Skin epidermis (tissue), 12 donors: ENCODE results near the gene TMED4.
A peak's percentile ranks its signal among the peaks of the same experiment; 100 is the strongest.

Experiments
- H3K27ac ChIP-seq, 21 experiments: fragments of 200-600 bp; sonication (generic) in 11 of 21; one replicate each; pipeline ENCODE4 v1.5.0; 2020; ENCODE audit warnings: mild to moderate bottlenecking in 3 of 21, inconsistent platforms in 2 of 21, moderate library complexity in 2 of 21
- H3K4me3 ChIP-seq, 7 experiments: fragments of 200-600 bp; sonication (generic) in 2 of 7; one replicate each; pipeline ENCODE4 v1.5.0; 2020; ENCODE audit warnings: inconsistent platforms in 2 of 7, mild to moderate bottlenecking in 2 of 7, moderate library complexity in 1 of 7

TMED4 gene

DNA sequence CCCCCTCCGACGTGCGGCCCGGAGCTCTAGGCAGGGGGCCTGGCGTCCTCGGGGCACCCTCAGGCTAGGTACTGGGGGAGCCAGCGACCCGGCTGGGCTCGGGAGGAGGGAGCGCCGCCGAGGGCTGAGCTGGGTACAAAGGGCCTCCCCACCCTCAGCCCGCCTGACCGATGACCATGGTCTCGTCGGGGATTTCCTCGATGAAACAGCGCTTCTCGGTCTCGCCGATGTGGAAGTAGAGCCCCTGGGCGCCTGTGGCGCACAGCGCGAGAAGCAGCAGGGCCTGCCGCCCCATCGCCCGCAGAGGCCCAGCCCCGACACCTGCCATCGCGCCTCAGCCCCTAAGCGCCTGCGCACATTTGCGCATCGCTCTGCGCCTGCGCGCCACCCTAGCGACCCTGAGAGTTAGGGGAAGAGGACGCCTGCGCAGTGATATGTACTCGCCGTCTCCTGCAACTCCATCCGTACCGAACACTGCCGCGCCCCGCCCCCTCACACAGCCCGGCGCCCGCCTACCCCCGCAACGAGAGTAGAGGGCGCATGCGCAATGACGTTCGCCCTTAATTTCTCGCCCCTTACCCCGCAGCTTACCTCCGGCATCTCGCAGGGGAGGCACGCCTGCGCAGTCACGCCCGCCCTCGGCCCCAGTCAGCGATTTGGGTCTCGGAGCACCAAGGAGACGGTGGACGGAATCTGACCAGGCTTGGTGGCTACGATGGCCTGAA lies at the start of gene TMED4:
Gene TMED4 (minus strand): TSS at position 353 of the 725 bp plus-strand sequence. CDS start 25 bp downstream, at position 328.
- peak within 1 kb of the TSS; percentile 59 to 91 (median 78) for H3K4me3 ChIP-seq
- peak within 1 kb of the TSS; percentile 66 to 98 (median 94) for H3K27ac ChIP-seq

DNA sequence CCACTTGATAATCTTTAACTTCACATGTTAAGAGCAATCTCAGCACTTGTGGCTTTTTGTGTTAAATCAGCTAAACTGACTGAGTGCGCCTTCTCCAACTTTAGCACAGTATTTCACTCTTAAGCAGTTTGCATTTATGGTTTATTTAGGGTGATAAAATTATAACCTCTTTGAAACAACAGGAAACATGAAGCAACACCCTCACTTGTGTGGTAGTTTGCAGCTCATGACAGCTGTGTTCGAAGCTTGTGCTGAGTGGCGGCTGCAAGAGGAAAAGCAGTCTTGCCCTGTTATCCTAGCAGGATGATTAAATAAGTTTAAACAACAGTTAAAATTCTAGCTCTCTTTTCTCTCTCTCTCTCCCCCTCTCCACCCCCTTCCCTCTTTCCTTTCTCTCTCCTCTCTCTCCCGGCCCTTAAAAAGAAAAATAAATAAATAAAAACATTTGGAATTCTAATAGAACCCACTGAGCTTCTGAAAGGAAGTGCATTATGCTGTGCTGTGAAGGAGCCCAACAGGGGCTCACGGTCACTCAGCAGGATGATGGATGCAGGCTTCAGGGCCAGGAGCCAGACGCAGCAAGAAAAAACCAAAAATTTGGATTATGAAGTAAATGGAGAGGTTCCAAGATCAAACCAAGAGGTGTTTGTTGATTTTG lies 49.6 kb upstream of the TMED4 start:
- no peak overlapping the region for H3K4me3 ChIP-seq

DNA sequence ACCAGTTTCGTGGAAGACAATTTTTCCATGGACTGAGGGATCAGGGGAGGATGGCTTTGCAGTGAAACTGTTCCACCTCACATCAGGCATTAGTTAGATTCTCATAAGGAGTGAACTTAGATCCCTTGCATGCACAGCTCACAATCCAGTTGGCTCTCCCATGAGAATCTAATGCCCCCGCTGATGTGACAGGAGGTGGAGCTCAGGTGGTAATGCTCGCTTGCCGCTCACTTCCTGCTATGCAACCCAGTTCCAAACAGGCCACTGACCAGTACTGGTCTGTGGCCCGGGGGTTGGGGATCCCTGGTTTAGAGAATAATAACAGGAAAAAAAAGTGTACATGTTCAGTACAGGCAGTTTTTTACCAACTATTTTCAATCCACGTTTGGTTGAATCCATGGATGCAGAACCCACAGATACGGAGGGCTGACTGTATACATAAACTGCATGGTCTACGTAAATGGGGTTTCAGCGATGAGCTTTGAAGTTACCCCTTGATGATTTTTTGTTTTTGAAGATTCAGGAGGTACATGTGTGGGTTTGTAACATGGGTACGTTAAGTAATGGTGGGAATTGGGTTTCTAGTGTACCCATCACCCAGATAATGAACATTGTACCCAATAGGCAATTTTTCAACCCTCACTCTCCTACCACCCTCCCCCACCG lies 48.9 kb upstream of the TMED4 start:
- Histone ChIP-seq H3K4me3 (no peak overlapping the region), H3K27ac (peak overlapping the region in 16 of 21 experiments; percentile 27 to 99 (median 87))

More for the DNA sequence above, 49.6 kb upstream of the TMED4 start:
- H3K27ac ChIP-seq, result peak overlapping the region in 18 of 21 experiments; percentile 34 to 99 (median 94)

- Histone ChIP-seq H3K4me3 (no peak overlapping the region), H3K27ac (peak overlapping the region in 16 of 21 experiments; percentile 12 to 99 (median 73))
These were observed 47.9 kb upstream of the TMED4 start for GRCh38 chr7:44629829-44630522.

DNA sequence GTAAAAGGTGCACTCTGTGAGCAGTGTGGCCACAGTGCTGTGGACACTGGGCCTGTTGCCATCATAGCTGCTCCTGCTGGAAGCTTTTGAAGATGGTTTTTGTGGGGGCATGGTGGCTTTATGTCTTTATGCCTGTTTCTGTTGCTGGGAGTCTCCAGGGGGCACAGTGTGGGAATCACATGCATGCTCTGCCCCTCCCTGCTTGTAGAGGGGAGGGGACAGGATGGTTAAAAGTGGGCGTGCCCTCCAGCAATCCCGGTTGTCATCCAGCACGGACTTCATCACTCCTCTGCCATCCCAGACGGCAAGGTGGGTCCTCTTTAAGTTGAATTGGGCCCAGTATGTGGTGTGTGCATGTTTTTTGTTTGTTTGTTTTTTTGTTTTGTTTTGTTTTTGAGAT lies 44.6 kb upstream of the TMED4 start:
- no peak overlapping the region for H3K4me3 ChIP-seq
- H3K27ac ChIP-seq, result peak overlapping the region in 11 of 21 experiments; percentile 6 to 99 (median 25)

DNA sequence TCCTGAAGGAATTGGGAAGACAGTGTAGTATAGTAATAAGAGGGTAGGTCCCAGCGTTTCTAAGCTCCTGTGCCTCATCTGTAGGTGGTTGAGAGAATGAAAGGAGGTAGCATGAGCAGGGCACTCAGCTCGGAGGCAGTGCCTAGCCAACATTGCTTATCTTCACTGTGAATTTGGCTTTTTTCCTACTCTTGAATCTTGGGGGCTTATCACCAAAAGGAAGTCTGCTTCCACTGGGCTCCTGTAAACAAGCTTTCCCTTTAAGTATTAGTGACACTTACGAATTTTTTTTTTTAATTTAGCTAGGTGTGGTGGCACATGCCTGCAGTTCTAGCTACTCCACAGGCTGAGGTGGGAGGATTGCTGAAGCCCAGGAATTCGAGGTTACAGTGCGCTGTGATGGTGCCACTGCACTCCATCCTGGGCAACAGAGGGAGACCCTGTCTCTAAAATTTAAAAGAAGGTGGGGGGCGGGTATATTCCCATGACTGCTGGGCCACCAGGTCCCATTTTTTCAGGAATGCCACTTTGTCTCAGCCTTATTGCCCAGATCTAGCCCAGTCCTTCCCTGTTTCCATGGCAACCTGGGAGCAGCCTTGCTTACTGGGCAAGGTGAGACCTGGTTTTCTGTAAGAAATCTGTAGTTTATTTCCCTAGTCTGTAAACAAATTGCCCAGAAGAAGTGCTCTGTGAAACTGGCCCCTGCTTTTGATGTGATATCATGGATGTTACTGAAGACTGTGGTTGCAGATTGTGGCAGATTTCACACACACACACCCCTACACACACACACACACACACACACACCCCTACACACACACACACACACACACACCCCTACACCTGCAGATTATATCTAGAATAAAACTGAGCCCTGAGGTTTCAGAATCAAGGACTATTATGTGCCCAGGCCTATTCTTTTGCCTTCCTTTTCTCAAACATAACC lies 43.8 kb upstream of the TMED4 start:
- peak overlapping the region in 13 of 21 experiments; percentile 5 to 99 (median 38) for H3K27ac ChIP-seq

GRCh38 chr7:44624318-44624717 lies 42.3 kb upstream of the TMED4 start:
- H3K27ac ChIP-seq, result peak overlapping the region in 12 of 21 experiments; percentile 4 to 99 (median 38)
- no peak overlapping the region for H3K4me3 ChIP-seq

More for the DNA sequence above, 43.8 kb upstream of the TMED4 start:
- no peak overlapping the region for H3K4me3 ChIP-seq

GRCh38 chr7:44622342-44623151 lies 40.5 kb upstream of the TMED4 start:
- H3K27ac ChIP-seq, result peak overlapping the region in 20 of 21 experiments; percentile 3 to 99 (median 68)
- H3K4me3 ChIP-seq, result no peak overlapping the region

GRCh38 chr7:44621750-44622103 lies 39.7 kb upstream of the TMED4 start:
- Histone ChIP-seq H3K4me3 (no peak overlapping the region), H3K27ac (peak overlapping the region in 17 of 21 experiments; percentile 35 to 99 (median 76))

DNA sequence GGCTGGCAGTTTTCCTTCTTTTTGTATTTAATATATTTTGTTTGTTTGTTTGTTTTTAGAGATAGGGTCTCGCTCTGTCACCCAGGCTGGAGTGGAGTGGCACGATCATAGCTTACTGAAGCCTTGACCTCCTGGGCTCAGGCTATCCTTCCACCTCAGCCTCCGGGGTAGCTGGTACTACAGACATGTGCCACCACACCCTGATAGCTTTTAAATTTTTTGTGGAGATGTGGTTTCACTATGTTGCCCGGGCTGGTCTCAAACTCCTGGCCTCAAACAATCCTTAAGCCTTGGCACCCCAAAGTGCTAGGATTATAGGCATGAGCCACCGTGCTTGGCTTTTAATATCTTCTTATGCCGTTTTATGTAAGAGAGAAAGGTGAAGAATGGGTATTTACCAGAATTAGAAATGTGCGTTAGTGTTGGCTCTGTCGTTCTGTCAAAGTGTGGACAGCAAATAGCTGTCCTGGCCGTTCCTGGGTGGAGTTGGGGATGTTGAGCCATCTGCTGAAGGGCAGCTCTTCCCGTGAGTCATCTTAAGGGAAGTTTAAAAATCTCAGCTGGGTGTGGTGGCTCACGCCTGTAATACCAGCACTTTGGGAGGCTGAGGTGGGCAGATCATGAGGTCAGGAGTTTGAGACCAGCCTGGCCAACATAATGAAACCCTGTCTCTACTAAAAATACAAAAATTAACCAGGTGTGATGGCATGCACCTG lies 39.2 kb upstream of the TMED4 start:
- H3K4me3 ChIP-seq, result no peak overlapping the region
- peak overlapping the region in 17 of 21 experiments; percentile 35 to 99 (median 71) for H3K27ac ChIP-seq

- Histone ChIP-seq H3K4me3 (no peak overlapping the region), H3K27ac (peak overlapping the region in 18 of 21 experiments; percentile 10 to 99 (median 67))
These were observed 36.7 kb upstream of the TMED4 start for GRCh38 chr7:44618753-44619152.

- Histone ChIP-seq H3K27ac (peak overlapping the region in 17 of 21 experiments; percentile 37 to 99 (median 68)), H3K4me3 (no peak overlapping the region)
These were observed 36.0 kb upstream of the TMED4 start for GRCh38 chr7:44618045-44618444.

DNA sequence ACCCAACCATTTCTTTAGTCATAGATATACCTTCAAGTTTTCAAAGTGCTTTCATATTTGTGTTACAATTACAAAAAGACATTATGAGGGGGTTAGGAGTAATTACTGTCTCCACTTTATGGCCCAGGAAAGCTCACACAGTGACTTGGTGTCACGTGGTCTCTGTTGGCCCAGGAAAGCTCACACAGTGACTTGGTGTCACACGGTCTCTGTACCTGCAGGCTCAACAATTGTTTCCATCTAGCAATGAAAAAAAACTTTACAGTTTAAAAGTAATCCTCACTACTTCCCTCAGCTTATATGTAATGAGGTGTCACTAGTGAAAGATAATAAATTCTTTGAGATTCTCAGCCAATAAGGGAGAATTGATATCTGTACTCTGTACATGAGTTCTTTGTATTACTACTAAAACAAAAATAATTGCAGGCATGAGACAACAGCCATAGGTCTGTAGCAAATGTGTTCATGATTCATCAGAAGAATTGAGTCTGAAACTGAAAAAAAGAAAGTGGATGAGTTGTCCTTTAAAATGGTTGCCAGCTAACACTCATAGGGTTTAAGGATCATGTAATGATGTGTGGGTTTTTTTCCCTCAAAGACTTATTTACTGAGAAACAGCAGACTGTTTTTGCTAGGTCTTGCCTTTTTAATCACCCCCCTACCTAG lies 35.3 kb upstream of the TMED4 start:
- Histone ChIP-seq H3K27ac (peak overlapping the region in 16 of 21 experiments; percentile 30 to 99 (median 67)), H3K4me3 (no peak overlapping the region)

GRCh38 chr7:44616545-44616944 lies 34.5 kb upstream of the TMED4 start:
- Histone ChIP-seq H3K4me3 (no peak overlapping the region), H3K27ac (peak overlapping the region in 1 of 21 experiments; percentile 78)

- Histone ChIP-seq H3K4me3 (no peak overlapping the region), H3K27ac (peak overlapping the region in 16 of 21 experiments; percentile 3 to 78 (median 44))
These were observed 33.8 kb upstream of the TMED4 start for GRCh38 chr7:44615793-44616192.

GRCh38 chr7:44615149-44615611 lies 33.1 kb upstream of the TMED4 start:
- Histone ChIP-seq H3K4me3 (no peak overlapping the region), H3K27ac (peak overlapping the region in 17 of 21 experiments; percentile 3 to 78 (median 39))
